Progenitor cell of endocrine pancreas (in vitro differentiated cells): ENCODE measurements around the gene TM4SF20. TPM values are rescaled to one million over a fixed set of nuclear protein-coding genes. Genes with fewer than 3 reads are reported as not detected.

Source experiments
- DNase-seq: peaks from one replicate; pipeline ENCODE4 v3.0.0; 2021; ENCODE audit warnings: low spot score; ENCODE audit not compliant: unreplicated experiment
- H3K27ac Mint-ChIP-seq: 2 replicates; pipeline ENCODE4 v1.8.0; 2021; ENCODE audit warnings: mild to moderate bottlenecking, moderate library complexity, mixed read lengths
- H3K27me3 Mint-ChIP-seq: 2 replicates; pipeline ENCODE4 v1.8.0; 2021; ENCODE audit warnings: mixed read lengths
- H3K36me3 Mint-ChIP-seq: 2 replicates; pipeline ENCODE4 v1.8.0; 2022; ENCODE audit warnings: mixed read lengths; ENCODE audit not compliant: insufficient read depth
- H3K4me1 Mint-ChIP-seq: 2 replicates; pipeline ENCODE4 v1.8.0; 2021; ENCODE audit warnings: low read depth, mixed read lengths
- H3K4me3 Mint-ChIP-seq: 2 replicates; pipeline ENCODE4 v1.8.0; 2021; ENCODE audit warnings: low read depth, mild to moderate bottlenecking, moderate library complexity, mixed read lengths
- H3K9me3 Mint-ChIP-seq: 2 replicates; pipeline ENCODE4 v1.8.0; 2021; ENCODE audit warnings: low read depth, mixed read lengths
- CTCF ChIP-seq: fragments of 200-600 bp; sonication (generic); IDR thresholded peaks from one replicate; pipeline ENCODE4 v1.5.0; 2021; ENCODE audit warnings: antibody characterized with exemption, mild to moderate bottlenecking; ENCODE audit not compliant: unreplicated experiment
- total RNA-seq: library from RNA; stranded (reverse); gene quantifications from 2 replicates; pipeline ENCODE4 v1.2.1, GENCODE V29; 2021

TM4SF20 gene
- total RNA-seq, 1 donor from 2014 or later, result not detected

DNA sequence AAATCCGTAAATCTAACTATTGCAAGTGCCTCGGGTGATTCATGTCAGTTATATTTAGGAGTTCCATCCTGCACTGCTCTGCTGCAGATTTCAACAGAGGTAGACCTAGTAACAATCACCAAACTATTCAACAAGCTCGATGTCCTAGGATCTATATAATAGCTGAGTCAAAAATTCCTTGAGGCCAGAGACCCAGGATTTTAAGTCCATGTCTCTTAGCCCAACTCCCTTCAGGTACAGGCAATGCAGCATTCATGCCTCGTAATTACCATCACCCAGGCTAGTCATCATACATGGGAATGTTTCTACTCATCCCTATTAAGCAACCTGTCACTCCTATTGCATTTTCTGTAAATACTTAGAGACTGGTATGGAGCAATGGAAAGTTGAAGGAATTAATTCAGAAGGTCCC lies 729 bp downstream of the TM4SF20 start:
- Mint-ChIP-seq H3K36me3 (no peaks in the 10 kb centered on the region), H3K27me3 (no peaks in the 10 kb centered on the region), H3K4me1 (no peaks in the 10 kb centered on the region), H3K4me3 (no peak overlapping the region), H3K9me3 (no peaks in the 10 kb centered on the region), H3K27ac (no peak overlapping the region)
- no peak for TF ChIP-seq CTCF
- no peak for DNase-seq

DNA sequence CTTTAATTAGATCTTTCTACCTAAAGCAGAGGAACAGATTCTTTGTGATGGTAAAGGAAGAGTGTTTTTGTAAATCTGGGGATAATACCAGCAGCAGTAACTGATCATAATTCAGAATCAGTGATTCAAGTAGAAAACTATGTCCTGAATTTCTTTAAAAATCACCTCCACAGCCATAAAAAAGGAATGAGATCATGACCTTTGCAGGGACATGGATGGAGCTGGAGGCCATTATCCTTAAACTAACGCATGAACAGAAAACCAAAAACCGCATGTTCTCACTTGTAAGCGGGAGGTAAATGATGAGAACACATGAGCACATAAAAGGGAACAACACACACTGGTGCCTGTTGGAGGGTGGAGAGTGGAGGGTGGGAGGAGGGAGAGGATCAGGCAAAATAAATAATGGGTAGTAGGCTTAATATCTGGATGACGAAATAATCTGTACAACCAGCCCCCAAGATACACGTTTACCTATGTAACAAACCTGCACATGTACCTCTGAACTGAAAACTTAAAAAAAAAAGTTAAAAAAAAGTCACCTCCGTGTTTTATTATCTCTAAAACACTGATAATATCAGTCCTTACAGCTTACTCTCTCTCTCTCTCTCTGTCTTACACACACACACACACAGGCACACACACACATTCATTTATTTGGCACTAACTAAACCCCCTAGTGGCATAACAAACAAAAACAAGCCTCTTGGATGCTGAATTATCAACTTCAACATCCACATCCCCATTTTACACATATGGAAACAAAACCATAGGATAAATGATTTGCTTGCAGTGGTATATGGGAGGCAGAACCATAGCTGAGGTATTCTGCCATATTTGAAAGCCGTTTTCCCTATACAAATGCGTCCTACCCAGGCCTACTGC lies 1.4 kb downstream of the TM4SF20 start:
- no peak for TF ChIP-seq CTCF
- peak overlapping the region; percentile 41 for H3K27ac Mint-ChIP-seq
- no peak for DNase-seq
- no peaks in the 10 kb centered on the region for H3K9me3 Mint-ChIP-seq
- no peaks in the 10 kb centered on the region for H3K27me3 Mint-ChIP-seq
- H3K4me3 Mint-ChIP-seq, result no peak overlapping the region
- H3K36me3 Mint-ChIP-seq, result no peaks in the 10 kb centered on the region
- no peaks in the 10 kb centered on the region for H3K4me1 Mint-ChIP-seq

GRCh38 chr2:227376656-227377396 lies 2.3 kb downstream of the TM4SF20 start:
- Mint-ChIP-seq H3K4me1 (no peaks in the 10 kb centered on the region), H3K36me3 (no peaks in the 10 kb centered on the region), H3K27me3 (no peaks in the 10 kb centered on the region), H3K27ac (no peak overlapping the region), H3K4me3 (no peak overlapping the region), H3K9me3 (no peaks in the 10 kb centered on the region)
- no peak for DNase-seq
- TF ChIP-seq CTCF, result no peak

DNA sequence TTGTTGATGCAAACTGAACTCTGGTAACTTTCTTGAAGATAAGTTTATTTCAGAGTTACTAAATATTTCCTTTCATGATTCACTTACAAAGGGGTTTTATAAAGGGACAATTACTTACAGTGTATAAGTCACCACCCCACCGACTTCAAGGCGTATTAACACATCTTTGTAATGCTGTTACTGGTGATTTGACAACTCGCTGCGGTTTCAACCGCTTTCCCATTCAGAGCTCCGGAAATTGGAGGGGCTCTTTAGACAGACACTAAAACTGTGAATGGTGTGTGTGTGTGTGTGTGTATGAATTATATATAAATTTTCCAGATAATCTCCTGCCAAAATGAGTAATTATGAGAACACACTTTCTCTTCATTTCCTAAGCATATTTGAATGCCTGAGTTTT lies 4.9 kb downstream of the TM4SF20 start:
- no peaks in the 10 kb centered on the region for H3K27me3 Mint-ChIP-seq
- no peak for TF ChIP-seq CTCF
- no peak overlapping the region for H3K27ac Mint-ChIP-seq
- no peak for DNase-seq
- H3K36me3 Mint-ChIP-seq, result no peaks in the 10 kb centered on the region
- H3K4me3 Mint-ChIP-seq, result no peak overlapping the region
- no peaks in the 10 kb centered on the region for H3K9me3 Mint-ChIP-seq
- H3K4me1 Mint-ChIP-seq, result no peaks in the 10 kb centered on the region

GRCh38 chr2:227373389-227373788 lies 5.7 kb downstream of the TM4SF20 start:
- no peak for TF ChIP-seq CTCF
- H3K27me3 Mint-ChIP-seq, result no peaks in the 10 kb centered on the region

More at GRCh38 chr2:227373389-227373788, 5.7 kb downstream of the TM4SF20 start:
- H3K9me3 Mint-ChIP-seq, result no peaks in the 10 kb centered on the region
- H3K27ac Mint-ChIP-seq, result no peak overlapping the region
- H3K4me3 Mint-ChIP-seq, result no peak overlapping the region
- H3K36me3 Mint-ChIP-seq, result no peaks in the 10 kb centered on the region
- DNase-seq, result no peak
- no peaks in the 10 kb centered on the region for H3K4me1 Mint-ChIP-seq
